Lower leg skin (tissue), 3 donors: ENCODE results near the gene KYNU.

Source experiments
- POLR2A ChIP-seq, 2 donors: fragments of 450-650 bp; IDR thresholded peaks; one replicate each; pipeline ENCODE4 v1.6.1; 2016 to 2017; ENCODE audit warnings: antibody characterized with exemption in 2 of 2, mild to moderate bottlenecking in 1 of 2, moderate library complexity in 1 of 2
- TF ChIP-seq, protein P1 (sequence below), 3 donors: fragments of 450-650 bp; IDR thresholded peaks; one replicate each; pipeline ENCODE4 v1.5.1; 2016; ENCODE audit warnings: antibody characterized with exemption in 3 of 3, mild to moderate bottlenecking in 3 of 3, moderate library complexity in 2 of 3

DNA sequence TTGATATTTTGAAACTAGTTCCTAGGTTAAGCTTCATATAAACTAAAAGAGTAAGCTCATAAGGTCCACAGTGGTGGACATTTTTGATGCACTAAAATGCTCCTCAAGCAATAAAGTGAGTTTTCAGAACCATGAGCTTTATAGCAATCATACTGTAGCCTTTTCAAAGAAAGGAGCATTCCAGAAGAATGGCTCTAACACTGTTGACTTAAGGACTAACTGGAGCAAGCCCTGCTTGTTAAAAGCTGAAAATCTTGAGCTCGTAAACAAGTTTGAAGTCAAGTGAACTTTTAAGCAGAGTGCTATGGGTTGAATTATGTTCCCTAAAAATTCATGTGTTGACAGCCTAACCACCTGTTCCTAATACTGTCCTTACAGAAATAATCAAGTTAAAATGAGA is 38.0 kb downstream of the KYNU start:
- TF ChIP-seq, protein P1, sequence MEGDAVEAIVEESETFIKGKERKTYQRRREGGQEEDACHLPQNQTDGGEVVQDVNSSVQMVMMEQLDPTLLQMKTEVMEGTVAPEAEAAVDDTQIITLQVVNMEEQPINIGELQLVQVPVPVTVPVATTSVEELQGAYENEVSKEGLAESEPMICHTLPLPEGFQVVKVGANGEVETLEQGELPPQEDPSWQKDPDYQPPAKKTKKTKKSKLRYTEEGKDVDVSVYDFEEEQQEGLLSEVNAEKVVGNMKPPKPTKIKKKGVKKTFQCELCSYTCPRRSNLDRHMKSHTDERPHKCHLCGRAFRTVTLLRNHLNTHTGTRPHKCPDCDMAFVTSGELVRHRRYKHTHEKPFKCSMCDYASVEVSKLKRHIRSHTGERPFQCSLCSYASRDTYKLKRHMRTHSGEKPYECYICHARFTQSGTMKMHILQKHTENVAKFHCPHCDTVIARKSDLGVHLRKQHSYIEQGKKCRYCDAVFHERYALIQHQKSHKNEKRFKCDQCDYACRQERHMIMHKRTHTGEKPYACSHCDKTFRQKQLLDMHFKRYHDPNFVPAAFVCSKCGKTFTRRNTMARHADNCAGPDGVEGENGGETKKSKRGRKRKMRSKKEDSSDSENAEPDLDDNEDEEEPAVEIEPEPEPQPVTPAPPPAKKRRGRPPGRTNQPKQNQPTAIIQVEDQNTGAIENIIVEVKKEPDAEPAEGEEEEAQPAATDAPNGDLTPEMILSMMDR (IDR thresholded peaks at IDR 0.05), result no peak
- TF ChIP-seq POLR2A (IDR thresholded peaks at IDR 0.05), result no peak
